Keratinocyte (primary cell): Measurements from ENCODE around the gene MLIP. TPM values are rescaled to one million over a fixed set of nuclear protein-coding genes. Genes with fewer than 3 reads are reported as not detected.

Experiments
- DNase-seq: peaks from one replicate; pipeline ENCODE4 v3.0.0-alpha.2; 2011; ENCODE audit warnings: low read depth, missing footprints, low spot score
- FAIRE-seq: peaks from 2 replicates; lab custom pipeline; 2011; peaks lifted over from hg19 to GRCh38; lab: Jason Lieb, UNC
- H2AFZ ChIP-seq: 2 replicates; pipeline ENCODE4 v1.6.0; 2012; ENCODE audit warnings: low read length, control low read depth, inconsistent platforms; ENCODE audit not compliant: control insufficient read depth
- H3K27ac ChIP-seq: 2 replicates; pipeline ENCODE4 v1.5.1; 2011; ENCODE audit warnings: low read length; ENCODE audit not compliant: control insufficient read depth, insufficient read depth
- H3K27me3 ChIP-seq: 3 replicates; pipeline ENCODE4 v1.6.0; 2011; ENCODE audit warnings: low read length; ENCODE audit not compliant: control insufficient read depth, insufficient read depth; ENCODE audit errors: extremely low read depth
- H3K36me3 ChIP-seq, 2 experiments: 2 replicates in 1 of 2; 3 replicates in 1 of 2; pipeline ENCODE4 v1.5.1; 2011; ENCODE audit warnings: low read length in 2 of 2, mild to moderate bottlenecking in 1 of 2; ENCODE audit not compliant: control insufficient read depth in 2 of 2, insufficient read depth in 2 of 2; ENCODE audit errors: extremely low read depth in 1 of 2
- H3K4me1 ChIP-seq: 3 replicates; pipeline ENCODE4 v1.5.1; 2011; ENCODE audit warnings: low read length; ENCODE audit not compliant: control insufficient read depth, insufficient read depth; ENCODE audit errors: extremely low read depth
- H3K4me2 ChIP-seq: 3 replicates; pipeline ENCODE4 v1.6.0; 2011; ENCODE audit warnings: low read depth, low read length; ENCODE audit not compliant: control insufficient read depth, insufficient read depth; ENCODE audit errors: extremely low read depth
- H3K4me3 ChIP-seq, 3 experiments: fragments of 200-600 bp in 1 of 3; sonication (generic) in 1 of 3; 2 replicates in 2 of 3; 3 replicates in 1 of 3; pipeline ENCODE4 v1.5.1; 2011 to 2016; ENCODE audit warnings: low read length in 3 of 3, mild to moderate bottlenecking in 3 of 3, control low read depth in 2 of 3, inconsistent platforms in 1 of 3, low read depth in 1 of 3, mixed read lengths in 1 of 3, mixed run types in 1 of 3, moderate library complexity in 1 of 3; ENCODE audit not compliant: control insufficient read depth in 2 of 3, insufficient read depth in 2 of 3; ENCODE audit errors: extremely low read depth in 1 of 3
- H3K79me2 ChIP-seq: 2 replicates; pipeline ENCODE4 v1.6.0; 2012; ENCODE audit warnings: low read length; ENCODE audit not compliant: control insufficient read depth, insufficient read depth
- H3K9ac ChIP-seq: 3 replicates; pipeline ENCODE4 v1.6.0; 2011; ENCODE audit warnings: low read length; ENCODE audit not compliant: control insufficient read depth, insufficient read depth; ENCODE audit errors: extremely low read depth
- H3K9me1 ChIP-seq: 3 replicates; pipeline ENCODE4 v1.6.0; 2011; ENCODE audit warnings: low read length; ENCODE audit not compliant: control insufficient read depth, insufficient read depth; ENCODE audit errors: extremely low read depth
- H3K9me3 ChIP-seq: 2 replicates; pipeline ENCODE4 v1.5.1; 2012; ENCODE audit warnings: low read depth, low read length; ENCODE audit not compliant: control insufficient read depth
- H4K20me1 ChIP-seq: 3 replicates; pipeline ENCODE4 v1.6.0; 2011; ENCODE audit warnings: low read length; ENCODE audit not compliant: control insufficient read depth, insufficient read depth; ENCODE audit errors: extremely low read depth
- EZH2 ChIP-seq: IDR thresholded peaks from one replicate; pipeline ENCODE4 v1.6.1; 2012; ENCODE audit warnings: inconsistent platforms, mild to moderate bottlenecking, low read length, moderate library complexity
- dilution Hi-C: fragments of 300-500 bp; cut with MboI; formaldehyde crosslinking; loops from one replicate; pipeline ENCODE4 v1.7.0; 2020; ENCODE audit warnings: low sequenced_read_pairs; ENCODE audit not compliant: extremely low pct_ligation_motif_present
- polyA plus RNA-seq, 5 experiments: library from polyadenylated mRNA; depleted of rRNA in 3 of 5; stranded (reverse) in 3 of 5; stranded (forward) in 1 of 5; unstranded in 1 of 5; fragments of >200 nt; gene quantifications; 1 replicate in 1 of 5; 2 replicates in 3 of 5; 3 replicates in 1 of 5; pipeline versions ENCODE4 v1.2.1 to v1.2.3, GENCODE V29; 2011 to 2012; ENCODE audit warnings: missing spikeins in 2 of 5, low read depth in 1 of 5, low replicate concordance in 1 of 5
- TF ChIP-seq, protein P1 (sequence below), 3 experiments: IDR thresholded peaks in 1 of 3; conservative IDR thresholded peaks in 1 of 3; optimal IDR thresholded peaks in 1 of 3; 2 replicates in 2 of 3; 3 replicates in 1 of 3; pipeline versions ENCODE3 to v1.5.1; 2011; ENCODE audit warnings: low read length in 3 of 3, mild to moderate bottlenecking in 3 of 3, moderate library complexity in 2 of 3, control low read depth in 1 of 3, inconsistent platforms in 1 of 3; ENCODE audit not compliant: insufficient read depth in 2 of 3; ENCODE audit errors: extremely low read depth in 1 of 3

The MLIP gene
- polyA plus RNA-seq, 1 donor (not counting 4 experiments of a cell fraction or from before 2014, with no cell fraction given), result 0.87 TPM

DNA sequence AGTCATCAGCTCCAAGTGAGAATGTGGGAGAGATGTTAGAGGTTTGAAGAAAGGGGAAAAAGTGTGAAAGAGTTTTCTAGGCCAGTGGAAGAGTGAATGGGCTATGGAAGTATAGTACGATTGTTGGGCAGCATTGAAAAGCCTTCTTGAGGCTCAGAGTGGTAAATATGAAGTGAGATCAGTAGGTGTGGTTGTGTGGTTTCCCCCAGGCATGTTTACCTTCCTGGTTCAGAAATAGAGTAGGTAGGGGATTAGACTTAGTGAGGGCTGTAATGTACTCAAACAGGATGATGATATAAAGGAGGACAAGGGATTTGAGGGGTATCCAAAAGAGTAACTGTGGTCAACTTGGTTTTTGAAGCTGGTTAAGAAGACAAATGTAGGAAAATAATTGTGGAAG is 3.7 kb downstream of the MLIP start:
- Histone ChIP-seq H3K4me2 (no peak overlapping the region), H3K36me3 (no peaks in the 10 kb centered on the region), H3K4me3 (no peak overlapping the region), H3K27ac (no peak overlapping the region), H4K20me1 (no peaks in the 10 kb centered on the region), H3K9ac (no peak overlapping the region), H3K9me1 (no peaks in the 10 kb centered on the region), H3K9me3 (no peaks in the 10 kb centered on the region), H3K27me3 (no peaks in the 10 kb centered on the region), H3K79me2 (no peaks in the 10 kb centered on the region), H2AFZ (no peak overlapping the region), H3K4me1 (peaks cover 4% of the 10 kb centered on the region)
- no peak for TF ChIP-seq EZH2
- TF ChIP-seq, protein P1, sequence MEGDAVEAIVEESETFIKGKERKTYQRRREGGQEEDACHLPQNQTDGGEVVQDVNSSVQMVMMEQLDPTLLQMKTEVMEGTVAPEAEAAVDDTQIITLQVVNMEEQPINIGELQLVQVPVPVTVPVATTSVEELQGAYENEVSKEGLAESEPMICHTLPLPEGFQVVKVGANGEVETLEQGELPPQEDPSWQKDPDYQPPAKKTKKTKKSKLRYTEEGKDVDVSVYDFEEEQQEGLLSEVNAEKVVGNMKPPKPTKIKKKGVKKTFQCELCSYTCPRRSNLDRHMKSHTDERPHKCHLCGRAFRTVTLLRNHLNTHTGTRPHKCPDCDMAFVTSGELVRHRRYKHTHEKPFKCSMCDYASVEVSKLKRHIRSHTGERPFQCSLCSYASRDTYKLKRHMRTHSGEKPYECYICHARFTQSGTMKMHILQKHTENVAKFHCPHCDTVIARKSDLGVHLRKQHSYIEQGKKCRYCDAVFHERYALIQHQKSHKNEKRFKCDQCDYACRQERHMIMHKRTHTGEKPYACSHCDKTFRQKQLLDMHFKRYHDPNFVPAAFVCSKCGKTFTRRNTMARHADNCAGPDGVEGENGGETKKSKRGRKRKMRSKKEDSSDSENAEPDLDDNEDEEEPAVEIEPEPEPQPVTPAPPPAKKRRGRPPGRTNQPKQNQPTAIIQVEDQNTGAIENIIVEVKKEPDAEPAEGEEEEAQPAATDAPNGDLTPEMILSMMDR (optimal IDR thresholded peaks at IDR 0.05 in 1 of 3, IDR thresholded peaks at IDR 0.05 in 1 of 3, conservative IDR thresholded peaks at IDR 0.05 in 1 of 3; ENCODE audit: extremely low read depth in 1 of 3, insufficient read depth in 2 of 3, low read length in 3 of 3), result no peak
- DNase-seq, result no peak
- dilution Hi-C loops, result no loop called here
- no peak for FAIRE-seq

DNA sequence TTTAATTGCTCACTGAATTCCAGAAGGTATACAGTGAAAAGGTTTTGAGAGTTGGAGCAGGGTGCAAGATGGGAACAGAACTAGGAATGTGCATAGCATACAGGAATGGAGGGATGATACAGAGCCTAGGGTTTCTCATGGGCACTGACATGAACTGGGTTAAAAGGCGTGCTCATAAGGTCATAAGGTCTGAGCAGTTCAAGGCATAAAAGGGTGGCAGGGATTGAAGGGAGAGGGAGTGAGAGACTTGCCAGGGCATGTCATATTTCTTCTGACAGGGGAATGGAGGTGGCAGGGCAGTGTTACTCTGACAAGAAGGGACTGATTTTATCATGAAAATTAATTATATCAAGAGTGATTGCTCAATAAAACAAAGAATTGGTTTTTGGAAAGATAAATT is 4.7 kb downstream of the MLIP start:
- TF ChIP-seq EZH2, result no peak
- TF ChIP-seq, protein P1 (optimal IDR thresholded peaks at IDR 0.05 in 1 of 3, IDR thresholded peaks at IDR 0.05 in 1 of 3, conservative IDR thresholded peaks at IDR 0.05 in 1 of 3; ENCODE audit: extremely low read depth in 1 of 3, insufficient read depth in 2 of 3, low read length in 3 of 3), result no peak
- H3K9me3 ChIP-seq, result no peaks in the 10 kb centered on the region
- no peaks in the 10 kb centered on the region for H3K36me3 ChIP-seq
- no peak overlapping the region for H3K4me2 ChIP-seq
- DNase-seq (no peak), FAIRE-seq (no peak)
- no peak overlapping the region for H3K27ac ChIP-seq
- peaks cover 4% of the 10 kb centered on the region for H3K4me1 ChIP-seq
- H3K27me3 ChIP-seq, result no peaks in the 10 kb centered on the region
- H3K9ac ChIP-seq, result no peak overlapping the region
- no peak overlapping the region for H3K4me3 ChIP-seq
- no peaks in the 10 kb centered on the region for H3K9me1 ChIP-seq
- dilution Hi-C loops, result no loop called here
- peak overlapping the region; percentile 72 for H2AFZ ChIP-seq
- no peaks in the 10 kb centered on the region for H4K20me1 ChIP-seq
- no peaks in the 10 kb centered on the region for H3K79me2 ChIP-seq
